SH-SY5Y (cell line): ENCODE measurements around the gene C6orf163.

ENCODE experiments used
- GATA2 ChIP-seq: IDR thresholded peaks from 2 replicates; pipeline ENCODE4 v1.6.1; 2011; ENCODE audit warnings: mild to moderate bottlenecking, low read depth, low read length
- GATA3 ChIP-seq: IDR thresholded peaks from 2 replicates; pipeline ENCODE4 v1.6.1; 2011; ENCODE audit warnings: low read depth, mild to moderate bottlenecking, low read length, moderate library complexity

- TF ChIP-seq GATA3 (no peak), GATA2 (no peak)
These were observed 48.5 kb downstream of the C6orf163 start for GRCh38 chr6:87393026-87393622.
